Type B pancreatic cell (in vitro differentiated cells): ENCODE results near the gene TRAIP. TPM values are rescaled to one million over a fixed set of nuclear protein-coding genes. Genes with fewer than 3 reads are reported as not detected.

Experiments
- DNase-seq: peaks from one replicate; pipeline ENCODE4 v3.0.0; 2021; ENCODE audit warnings: mixed read lengths; ENCODE audit not compliant: unreplicated experiment; ENCODE audit errors: extremely low spot score
- H3K27ac Mint-ChIP-seq: 2 replicates; pipeline ENCODE4 v1.8.0; 2021; ENCODE audit warnings: mild to moderate bottlenecking, mixed read lengths
- H3K27me3 Mint-ChIP-seq: 2 replicates; pipeline ENCODE4 v1.8.0; 2021; ENCODE audit warnings: mixed read lengths
- H3K36me3 Mint-ChIP-seq: 2 replicates; pipeline ENCODE4 v1.8.0; 2021; ENCODE audit warnings: mixed read lengths
- H3K4me1 Mint-ChIP-seq: one replicate; pipeline ENCODE4 v1.8.0; 2021; ENCODE audit warnings: mixed read lengths; ENCODE audit not compliant: unreplicated experiment
- H3K4me3 Mint-ChIP-seq: 2 replicates; pipeline ENCODE4 v1.8.0; 2021; ENCODE audit warnings: mild to moderate bottlenecking, mixed read lengths
- H3K9me3 Mint-ChIP-seq: 2 replicates; pipeline ENCODE4 v1.8.0; 2021; ENCODE audit warnings: mixed read lengths
- total RNA-seq: library from RNA; stranded (reverse); gene quantifications from 2 replicates; pipeline ENCODE4 v1.2.1, GENCODE V29; 2021; ENCODE audit warnings: low replicate concordance
- TF ChIP-seq, protein P1 (sequence below): fragments of 200-600 bp; sonication (generic); conservative IDR thresholded peaks from 2 replicates; pipeline ENCODE4 v1.5.0; 2021; ENCODE audit warnings: antibody characterized with exemption, mild to moderate bottlenecking

Gene TRAIP
- total RNA-seq, 1 donor from 2014 or later: 23.0 TPM

GRCh38 chr3:49880581-49881315 lies 24.4 kb upstream of the TRAIP start:
- Mint-ChIP-seq H3K27ac (no peak overlapping the region), H3K4me1 (peaks cover 9% of the 10 kb centered on the region), H3K27me3 (peaks cover 3% of the 10 kb centered on the region), H3K9me3 (no peaks in the 10 kb centered on the region), H3K4me3 (no peak overlapping the region), H3K36me3 (no peaks in the 10 kb centered on the region)
- TF ChIP-seq, protein P1, sequence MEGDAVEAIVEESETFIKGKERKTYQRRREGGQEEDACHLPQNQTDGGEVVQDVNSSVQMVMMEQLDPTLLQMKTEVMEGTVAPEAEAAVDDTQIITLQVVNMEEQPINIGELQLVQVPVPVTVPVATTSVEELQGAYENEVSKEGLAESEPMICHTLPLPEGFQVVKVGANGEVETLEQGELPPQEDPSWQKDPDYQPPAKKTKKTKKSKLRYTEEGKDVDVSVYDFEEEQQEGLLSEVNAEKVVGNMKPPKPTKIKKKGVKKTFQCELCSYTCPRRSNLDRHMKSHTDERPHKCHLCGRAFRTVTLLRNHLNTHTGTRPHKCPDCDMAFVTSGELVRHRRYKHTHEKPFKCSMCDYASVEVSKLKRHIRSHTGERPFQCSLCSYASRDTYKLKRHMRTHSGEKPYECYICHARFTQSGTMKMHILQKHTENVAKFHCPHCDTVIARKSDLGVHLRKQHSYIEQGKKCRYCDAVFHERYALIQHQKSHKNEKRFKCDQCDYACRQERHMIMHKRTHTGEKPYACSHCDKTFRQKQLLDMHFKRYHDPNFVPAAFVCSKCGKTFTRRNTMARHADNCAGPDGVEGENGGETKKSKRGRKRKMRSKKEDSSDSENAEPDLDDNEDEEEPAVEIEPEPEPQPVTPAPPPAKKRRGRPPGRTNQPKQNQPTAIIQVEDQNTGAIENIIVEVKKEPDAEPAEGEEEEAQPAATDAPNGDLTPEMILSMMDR: no peak
- DNase-seq: no peak

DNA sequence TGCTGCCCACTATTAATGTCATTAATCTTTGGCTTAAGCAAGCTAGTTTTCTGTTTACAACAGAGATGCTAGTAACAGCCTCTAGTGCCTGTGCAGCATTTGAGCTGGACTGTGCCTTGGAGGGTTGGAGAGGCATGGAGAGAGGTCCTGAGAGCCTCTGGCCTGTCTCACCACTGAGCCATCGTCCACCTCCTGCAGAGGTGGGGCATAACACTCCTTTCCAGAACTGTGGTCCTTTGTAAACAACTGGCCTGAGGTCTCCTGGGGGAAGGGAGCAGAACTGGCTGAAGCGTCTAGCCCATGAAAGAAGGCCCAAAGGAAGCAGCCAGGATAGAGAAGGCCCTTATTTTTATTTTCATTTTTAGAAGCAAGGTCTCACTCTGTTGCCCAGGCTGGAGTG lies 23.4 kb upstream of the TRAIP start:
- peaks cover 3% of the 10 kb centered on the region for H3K27me3 Mint-ChIP-seq
- TF ChIP-seq, protein P1: no peak
- no peaks in the 10 kb centered on the region for H3K36me3 Mint-ChIP-seq
- H3K4me1 Mint-ChIP-seq: peaks cover 9% of the 10 kb centered on the region
- H3K4me3 Mint-ChIP-seq: no peak overlapping the region
- H3K27ac Mint-ChIP-seq: no peak overlapping the region
- no peaks in the 10 kb centered on the region for H3K9me3 Mint-ChIP-seq
- DNase-seq: no peak

DNA sequence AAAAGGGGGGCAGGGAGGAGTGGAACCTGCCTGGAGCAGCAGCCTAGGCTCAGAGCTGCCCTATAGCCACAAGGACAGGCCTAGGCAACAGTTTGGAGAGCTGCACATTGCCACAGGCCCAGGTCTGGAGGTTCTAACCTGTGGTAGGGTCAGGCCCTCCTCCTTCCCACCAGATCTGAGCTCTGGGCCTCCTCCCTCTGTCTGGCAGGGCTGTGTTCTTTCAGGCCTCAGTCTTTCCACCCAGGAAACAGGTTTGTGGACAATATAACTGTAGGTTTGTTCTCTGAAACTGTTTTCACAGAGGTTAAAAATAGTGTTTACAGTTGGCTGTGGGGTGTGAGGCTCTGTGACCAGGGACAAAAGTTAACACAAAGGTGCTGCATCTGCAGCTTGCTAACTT lies 22.3 kb upstream of the TRAIP start:
- no peak for DNase-seq
- Mint-ChIP-seq H3K4me1 (peaks cover 9% of the 10 kb centered on the region), H3K9me3 (no peaks in the 10 kb centered on the region), H3K27me3 (peaks cover under 1% of the 10 kb centered on the region), H3K36me3 (no peaks in the 10 kb centered on the region), H3K27ac (no peak overlapping the region), H3K4me3 (no peak overlapping the region)
- TF ChIP-seq, protein P1: no peak

- Mint-ChIP-seq H3K4me3 (no peak overlapping the region), H3K27me3 (no peaks in the 10 kb centered on the region), H3K36me3 (no peaks in the 10 kb centered on the region), H3K4me1 (peaks cover 9% of the 10 kb centered on the region), H3K27ac (no peak overlapping the region), H3K9me3 (no peaks in the 10 kb centered on the region)
- DNase-seq: no peak
- TF ChIP-seq, protein P1: no peak
Observed at GRCh38 chr3:49877716-49878115, 21.4 kb upstream of the TRAIP start.

DNA sequence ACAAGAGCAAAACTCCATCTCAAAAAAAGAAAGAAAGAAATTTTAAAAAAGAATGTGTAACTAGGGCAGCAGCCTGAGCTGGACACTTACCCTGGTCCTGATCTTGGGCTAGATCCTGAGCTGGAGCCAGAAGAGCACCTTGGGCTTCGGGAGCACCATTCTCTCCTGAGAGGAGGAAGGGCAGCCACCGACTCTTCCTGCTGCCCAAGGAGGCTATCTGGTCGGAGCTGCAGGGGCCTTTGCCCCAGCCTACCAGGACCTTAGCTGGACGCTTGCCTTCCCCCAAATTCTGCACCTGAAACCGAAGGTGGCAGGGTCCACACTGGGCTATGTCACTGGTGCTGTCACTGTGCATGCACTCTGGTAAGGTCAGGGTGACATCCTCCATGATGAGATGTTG lies 20.2 kb upstream of the TRAIP start:
- peaks cover 7% of the 10 kb centered on the region for H3K4me1 Mint-ChIP-seq
- peaks cover 8% of the 10 kb centered on the region for H3K27me3 Mint-ChIP-seq
- H3K9me3 Mint-ChIP-seq: no peaks in the 10 kb centered on the region
- TF ChIP-seq, protein P1: no peak
- H3K36me3 Mint-ChIP-seq: no peaks in the 10 kb centered on the region
- DNase-seq: no peak
- no peak overlapping the region for H3K27ac Mint-ChIP-seq
- no peak overlapping the region for H3K4me3 Mint-ChIP-seq

DNA sequence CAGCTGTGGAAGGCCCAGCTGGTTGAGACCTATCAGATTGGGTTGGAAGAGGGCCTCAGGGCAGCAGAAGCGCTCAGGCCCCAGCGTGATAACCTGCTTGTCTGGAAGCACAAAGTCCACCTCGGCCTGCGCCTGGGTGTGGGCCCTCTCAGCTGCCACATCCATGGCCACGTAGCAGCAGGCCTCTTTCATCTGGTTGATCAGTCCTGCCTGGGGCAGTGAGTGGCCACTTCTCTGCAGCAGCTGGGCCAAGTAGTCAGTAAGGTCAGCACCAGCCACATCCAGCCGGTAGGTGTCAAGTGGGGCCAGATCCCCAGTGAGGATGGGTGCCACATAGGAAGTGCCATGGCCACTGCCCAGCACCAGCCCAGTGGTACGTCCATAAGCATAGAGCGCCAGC lies 17.3 kb upstream of the TRAIP start:
- H3K9me3 Mint-ChIP-seq: no peaks in the 10 kb centered on the region
- no peak overlapping the region for H3K27ac Mint-ChIP-seq
- no peak for DNase-seq

More for the DNA sequence above, 17.3 kb upstream of the TRAIP start:
- Mint-ChIP-seq H3K27me3 (peaks cover 26% of the 10 kb centered on the region), H3K4me1 (peaks cover 6% of the 10 kb centered on the region), H3K4me3 (no peak overlapping the region), H3K36me3 (no peaks in the 10 kb centered on the region)
- TF ChIP-seq, protein P1: no peak
